Activated T-helper 9 cell treated with anti-CD3 and anti-CD28 coated beads, Interleukin-2, amount 50 U/mL, for 16 hours (primary cell): ENCODE results near the gene NOS1AP.
"Not testable (repeated sequence)": the region's sequence is repeated elsewhere in the genome, so short reads cannot be mapped to it uniquely, and the experiment has no call there.

Experiments
- DNase-seq: peaks from one replicate; pipeline ENCODE4 v3.0.0-alpha.2; 2020; ENCODE audit warnings: low read depth

Gene NOS1AP

GRCh38 chr1:162416215-162416614 is 346.7 kb downstream of the NOS1AP start:
- no peak for DNase-seq

- DNase-seq, result no peak
Observed at GRCh38 chr1:162416909-162417308, 347.4 kb downstream of the NOS1AP start.

GRCh38 chr1:162417650-162418049 is 348.2 kb downstream of the NOS1AP start:
- no peak for DNase-seq

- DNase-seq, result not testable (repeated sequence)
Observed at GRCh38 chr1:162418584-162418983, 349.1 kb downstream of the NOS1AP start.

- not testable (repeated sequence) for DNase-seq
Observed at GRCh38 chr1:162419450-162419931, 350.0 kb downstream of the NOS1AP start.
